HepG2 (cell line): Measurements from ENCODE around the gene COX4I2. TPM values are rescaled to one million over a fixed set of nuclear protein-coding genes. Genes with fewer than 3 reads are reported as not detected.

Source experiments
- ATRX ChIP-seq: sonication (generic); formaldehyde crosslinking; IDR thresholded peaks from 2 replicates; pipeline ENCODE4 v1.4.0; 2020; ENCODE audit warnings: missing genetic modification reagents, borderline replicate concordance
- CAMTA2 ChIP-seq: sonication (generic); formaldehyde crosslinking; IDR thresholded peaks from 2 replicates; pipeline ENCODE4 v1.4.0; 2020; ENCODE audit warnings: mild to moderate bottlenecking, missing genetic modification reagents, borderline replicate concordance
- CC2D1A ChIP-seq: sonication (generic); formaldehyde crosslinking; IDR thresholded peaks from 2 replicates; pipeline ENCODE4 v1.8.1; 2023; ENCODE audit warnings: mild to moderate bottlenecking, missing genetic modification reagents
- EP300 ChIP-seq, 3 experiments: sonication (generic) in 1 of 3; formaldehyde crosslinking in 1 of 3; IDR thresholded peaks; 2 replicates each; pipeline versions ENCODE4 v1.5.1 to v1.6.1; 2011 to 2020; ENCODE audit warnings: low read depth in 2 of 3, low read length in 2 of 3, borderline replicate concordance in 1 of 3, improper control_type of control experiment in 1 of 3, mild to moderate bottlenecking in 1 of 3, missing genetic modification reagents in 1 of 3, moderate library complexity in 1 of 3
- FOXK2 ChIP-seq: fragments of 450-650 bp; IDR thresholded peaks from 2 replicates; pipeline ENCODE4 v1.6.1; 2016
- NFE2L2 ChIP-seq: fragments of 150-350 bp; IDR thresholded peaks from 2 replicates; pipeline ENCODE4 v1.6.1; 2014; ENCODE audit warnings: low read length
- NFKBIZ ChIP-seq: IDR thresholded peaks from 2 replicates; pipeline ENCODE4 v1.6.1; 2018; ENCODE audit warnings: missing genetic modification reagents, missing compliant biosample characterization
- PHF21A ChIP-seq: sonication (generic); formaldehyde crosslinking; IDR thresholded peaks from 2 replicates; pipeline ENCODE4 v1.5.0; 2020; ENCODE audit warnings: mild to moderate bottlenecking, missing genetic modification reagents
- SAP130 ChIP-seq: IDR thresholded peaks from 2 replicates; pipeline ENCODE4 v1.6.1; 2016; ENCODE audit warnings: low read depth
- SP140L ChIP-seq: sonication (generic); formaldehyde crosslinking; IDR thresholded peaks from 2 replicates; pipeline ENCODE4 v1.4.0; 2020; ENCODE audit warnings: missing genetic modification reagents, borderline replicate concordance
- ZFP62 ChIP-seq: sonication (generic); formaldehyde crosslinking; IDR thresholded peaks from 2 replicates; pipeline ENCODE4 v1.4.0; 2020; ENCODE audit warnings: missing genetic modification reagents
- ZFX ChIP-seq: sonication (generic); formaldehyde crosslinking; IDR thresholded peaks from 2 replicates; pipeline ENCODE4 v1.4.0; 2020; ENCODE audit warnings: mild to moderate bottlenecking, low read depth, missing genetic modification reagents, moderate library complexity
- ZFY ChIP-seq: sonication (generic); formaldehyde crosslinking; IDR thresholded peaks from 2 replicates; pipeline ENCODE4 v1.4.0; 2020; ENCODE audit warnings: missing genetic modification reagents
- ZFYVE20 ChIP-seq: sonication (generic); formaldehyde crosslinking; IDR thresholded peaks from 2 replicates; pipeline ENCODE4 v1.8.0; 2023; ENCODE audit warnings: low read depth, mild to moderate bottlenecking, moderate library complexity, missing genetic modification reagents, borderline replicate concordance
- ZMYM4 ChIP-seq: sonication (generic); formaldehyde crosslinking; IDR thresholded peaks from 2 replicates; pipeline ENCODE4 v1.8.1; 2023; ENCODE audit warnings: mild to moderate bottlenecking, missing genetic modification reagents
- ZNF121 ChIP-seq: sonication (generic); formaldehyde crosslinking; IDR thresholded peaks from 2 replicates; pipeline ENCODE4 v1.5.0; 2020; ENCODE audit warnings: mild to moderate bottlenecking, missing genetic modification reagents
- ZNF263 ChIP-seq: sonication (generic); formaldehyde crosslinking; IDR thresholded peaks from 2 replicates; pipeline ENCODE4 v1.4.0; 2020; ENCODE audit warnings: missing genetic modification reagents
- ZNF564 ChIP-seq: sonication (generic); formaldehyde crosslinking; IDR thresholded peaks from 2 replicates; pipeline ENCODE4 v1.8.1; 2023; ENCODE audit warnings: mild to moderate bottlenecking, missing genetic modification reagents
- ZNF768 ChIP-seq: sonication (generic); formaldehyde crosslinking; IDR thresholded peaks from 2 replicates; pipeline ENCODE4 v1.4.0; 2020; ENCODE audit warnings: missing genetic modification reagents
- polyA plus RNA-seq, 8 experiments: library from polyadenylated mRNA; depleted of rRNA in 3 of 8; stranded (reverse) in 7 of 8; unstranded in 1 of 8; fragments of >200 nt; fragmentation: Illumina TruSeq in 4 of 8; extraction: Trizol in 4 of 8; gene quantifications; 2 replicates each; pipeline versions ENCODE4 v1.2.1 to v1.2.3, GENCODE V29; 2011 to 2016; ENCODE audit warnings: low read depth in 4 of 8, missing spikeins in 1 of 8, mixed read lengths in 1 of 8; ENCODE audit not compliant: insufficient read depth in 1 of 8
- total RNA-seq, 5 experiments: library from RNA; depleted of rRNA; stranded (reverse); fragments of >200 nt; fragmentation: Illumina TruSeq; extraction: Trizol; gene quantifications; 2 replicates each; pipeline ENCODE4 v1.2.3, GENCODE V29; 2016; ENCODE audit warnings: low read depth in 1 of 5
- TF ChIP-seq, protein P1 (sequence below): sonication (generic); formaldehyde crosslinking; IDR thresholded peaks from 2 replicates; pipeline ENCODE4 v1.4.0; 2020; ENCODE audit warnings: mild to moderate bottlenecking, low read depth, missing genetic modification reagents
- TF ChIP-seq, protein P2 (sequence below): IDR thresholded peaks from 2 replicates; pipeline ENCODE4 v1.6.1; 2016; ENCODE audit warnings: low read depth, borderline replicate concordance

COX4I2 gene
- total and polyA plus RNA-seq, 2 of the 13 experiments (the other 11 are each of a cell fraction or from before 2014, with no cell fraction given), result 1.1 TPM; not detected in 1

- TF ChIP-seq PHF21A (CRISPR knock-in tag), result peak; percentile 30
- TF ChIP-seq FOXK2, result peak; percentile 78
- no peak for TF ChIP-seq CC2D1A (CRISPR knock-in tag)
- peak; percentile 35; the same call in 1 of the 2 replicates for TF ChIP-seq NFKBIZ (CRISPR knock-in tag)
- 0 out of 2 replicates have a peak, but pooled peaks have one; percentile 26 for TF ChIP-seq ATRX (CRISPR knock-in tag)
- TF ChIP-seq ZNF564, result peak; percentile 72
- TF ChIP-seq SP140L, result peak; percentile 50; the same call in 1 of the 2 replicates
- peak; percentile 72; the same call in 1 of the 2 replicates for TF ChIP-seq ZFYVE20 (CRISPR knock-in tag)
- no peak for TF ChIP-seq ZMYM4 (CRISPR knock-in tag)
- peak; percentile 20 to 68; a peak in 2 of 4 replicates for TF ChIP-seq EP300 (IDR thresholded peaks at IDR 0.05; ENCODE audit: low read depth in 2 of 2, low read length in 2 of 2)
- peak; percentile 72; the same call in 1 of the 2 replicates for TF ChIP-seq EP300 (CRISPR knock-in tag; IDR thresholded peaks at IDR 0.05; ENCODE audit: borderline replicate concordance)
- TF ChIP-seq ZFY (CRISPR knock-in tag), result peak; percentile 19; the same call in 1 of the 2 replicates
- TF ChIP-seq ZNF768 (CRISPR knock-in tag), result peak; percentile 76
- TF ChIP-seq, protein P1, sequence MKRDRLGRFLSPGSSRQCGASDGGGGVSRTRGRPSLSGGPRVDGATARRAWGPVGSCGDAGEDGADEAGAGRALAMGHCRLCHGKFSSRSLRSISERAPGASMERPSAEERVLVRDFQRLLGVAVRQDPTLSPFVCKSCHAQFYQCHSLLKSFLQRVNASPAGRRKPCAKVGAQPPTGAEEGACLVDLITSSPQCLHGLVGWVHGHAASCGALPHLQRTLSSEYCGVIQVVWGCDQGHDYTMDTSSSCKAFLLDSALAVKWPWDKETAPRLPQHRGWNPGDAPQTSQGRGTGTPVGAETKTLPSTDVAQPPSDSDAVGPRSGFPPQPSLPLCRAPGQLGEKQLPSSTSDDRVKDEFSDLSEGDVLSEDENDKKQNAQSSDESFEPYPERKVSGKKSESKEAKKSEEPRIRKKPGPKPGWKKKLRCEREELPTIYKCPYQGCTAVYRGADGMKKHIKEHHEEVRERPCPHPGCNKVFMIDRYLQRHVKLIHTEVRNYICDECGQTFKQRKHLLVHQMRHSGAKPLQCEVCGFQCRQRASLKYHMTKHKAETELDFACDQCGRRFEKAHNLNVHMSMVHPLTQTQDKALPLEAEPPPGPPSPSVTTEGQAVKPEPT (CRISPR knock-in tag), result no peak; the same call in 1 of the 2 replicates
- peak; percentile 61; the same call in 1 of the 2 replicates for TF ChIP-seq ZNF121 (CRISPR knock-in tag)
- no peak for TF ChIP-seq ZFP62
- TF ChIP-seq CAMTA2 (CRISPR knock-in tag), result 0 out of 2 replicates have a peak, but pooled peaks have one; percentile 49
- peak; percentile 94 for TF ChIP-seq SAP130 (CRISPR knock-in tag)
- no peak for TF ChIP-seq ZNF263 (CRISPR knock-in tag)
- TF ChIP-seq, protein P2, sequence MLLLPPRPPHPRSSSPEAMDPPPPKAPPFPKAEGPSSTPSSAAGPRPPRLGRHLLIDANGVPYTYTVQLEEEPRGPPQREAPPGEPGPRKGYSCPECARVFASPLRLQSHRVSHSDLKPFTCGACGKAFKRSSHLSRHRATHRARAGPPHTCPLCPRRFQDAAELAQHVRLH (CRISPR knock-in tag), result peak; percentile 85; the same call in 1 of the 2 replicates
- peak; percentile 68; the same call in 1 of the 2 replicates for TF ChIP-seq ZFX (CRISPR knock-in tag)
- peak; percentile 17; the same call in 1 of the 2 replicates for TF ChIP-seq NFE2L2
Measured at GRCh38 chr20:31606804-31607639, 30.7 kb upstream of the COX4I2 start (continued).
